GM12872 (cell line): ENCODE results near the gene SPATA12.

ENCODE experiments used
- TF ChIP-seq, protein P1 (sequence below): IDR thresholded peaks from 3 replicates; pipeline ENCODE4 v1.5.1; 2011; ENCODE audit warnings: low read depth, mild to moderate bottlenecking, low read length, moderate library complexity; ENCODE audit not compliant: insufficient read depth

The SPATA12 gene

DNA sequence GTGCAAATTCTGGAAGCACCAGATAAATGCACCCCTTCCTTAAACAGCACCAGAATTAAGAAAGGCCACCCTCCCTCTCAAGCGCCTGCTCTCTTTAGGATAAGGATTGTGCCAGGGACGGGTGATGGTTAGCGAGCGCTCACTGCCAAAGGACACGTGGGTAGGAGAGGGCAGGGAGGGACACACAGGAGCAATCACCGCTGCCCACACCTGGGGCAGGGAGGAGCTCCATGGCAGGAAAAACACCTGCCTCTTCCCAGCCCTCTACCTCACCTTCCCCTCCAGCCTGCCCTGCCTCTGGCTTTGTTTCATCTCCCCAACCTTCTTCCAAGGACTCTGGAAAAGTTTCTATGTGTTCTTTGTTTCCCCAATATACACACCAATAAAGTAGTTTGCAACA is 7.3 kb upstream of the SPATA12 start:
- TF ChIP-seq, protein P1, sequence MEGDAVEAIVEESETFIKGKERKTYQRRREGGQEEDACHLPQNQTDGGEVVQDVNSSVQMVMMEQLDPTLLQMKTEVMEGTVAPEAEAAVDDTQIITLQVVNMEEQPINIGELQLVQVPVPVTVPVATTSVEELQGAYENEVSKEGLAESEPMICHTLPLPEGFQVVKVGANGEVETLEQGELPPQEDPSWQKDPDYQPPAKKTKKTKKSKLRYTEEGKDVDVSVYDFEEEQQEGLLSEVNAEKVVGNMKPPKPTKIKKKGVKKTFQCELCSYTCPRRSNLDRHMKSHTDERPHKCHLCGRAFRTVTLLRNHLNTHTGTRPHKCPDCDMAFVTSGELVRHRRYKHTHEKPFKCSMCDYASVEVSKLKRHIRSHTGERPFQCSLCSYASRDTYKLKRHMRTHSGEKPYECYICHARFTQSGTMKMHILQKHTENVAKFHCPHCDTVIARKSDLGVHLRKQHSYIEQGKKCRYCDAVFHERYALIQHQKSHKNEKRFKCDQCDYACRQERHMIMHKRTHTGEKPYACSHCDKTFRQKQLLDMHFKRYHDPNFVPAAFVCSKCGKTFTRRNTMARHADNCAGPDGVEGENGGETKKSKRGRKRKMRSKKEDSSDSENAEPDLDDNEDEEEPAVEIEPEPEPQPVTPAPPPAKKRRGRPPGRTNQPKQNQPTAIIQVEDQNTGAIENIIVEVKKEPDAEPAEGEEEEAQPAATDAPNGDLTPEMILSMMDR, result no peak

DNA sequence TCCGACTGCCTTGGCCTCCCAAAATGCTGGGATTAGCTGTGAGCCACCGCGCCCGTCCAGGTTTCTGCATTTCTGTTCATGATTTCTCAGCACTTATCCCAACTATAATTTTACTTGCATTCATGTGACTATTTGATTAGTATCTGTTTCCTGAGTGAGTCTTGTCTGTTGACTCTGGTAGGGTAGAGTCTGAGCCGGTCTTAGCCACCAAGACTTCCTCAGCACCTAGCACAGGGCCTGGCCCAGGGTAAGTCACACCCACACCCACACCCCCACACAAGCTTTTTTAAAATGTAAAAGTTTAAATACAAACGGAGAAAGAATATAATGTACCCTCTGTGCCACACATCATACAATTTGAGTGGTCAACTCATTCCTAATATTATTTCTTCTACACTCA is 3.1 kb upstream of the SPATA12 start:
- TF ChIP-seq, protein P1, result no peak

DNA sequence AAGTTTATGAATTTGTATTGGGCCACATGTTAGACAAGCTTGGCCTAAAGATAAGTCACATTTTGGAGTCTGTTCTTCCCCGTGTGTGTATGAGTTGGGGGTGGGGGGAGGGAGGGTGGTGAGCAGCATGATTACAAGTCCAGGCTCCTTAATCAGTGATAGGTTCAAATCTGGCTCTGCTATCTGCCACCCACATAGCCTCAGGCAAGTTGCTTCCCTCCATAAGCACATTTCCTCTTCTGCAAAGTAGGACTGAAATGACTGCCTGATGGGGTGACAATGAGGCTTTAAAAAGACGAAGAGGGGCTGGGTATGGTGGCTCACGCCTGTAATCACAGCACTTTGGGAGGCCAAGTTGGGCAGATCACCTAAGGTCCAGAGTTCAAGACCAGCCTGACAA is 1.1 kb upstream of the SPATA12 start:
- TF ChIP-seq, protein P1, result no peak

DNA sequence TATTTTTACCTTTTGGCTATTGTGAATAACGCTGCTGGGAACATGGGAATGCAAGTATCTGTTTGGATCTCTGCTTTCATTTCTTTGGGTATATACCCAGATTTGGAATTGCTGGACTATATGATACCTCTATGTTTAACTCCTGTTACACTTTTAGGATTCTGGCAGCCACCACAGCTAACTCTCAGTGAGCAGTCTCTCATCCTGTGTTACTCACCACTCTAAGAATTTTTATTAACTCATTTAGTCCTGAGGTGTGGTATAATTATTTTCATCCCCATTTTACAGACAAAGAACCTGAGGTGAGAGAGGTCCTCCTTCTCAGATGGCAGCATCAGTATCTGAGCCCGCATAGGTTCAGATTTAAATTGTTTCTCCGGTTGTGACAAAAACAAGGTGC is 1.1 kb downstream of the SPATA12 start:
- TF ChIP-seq, protein P1, result no peak

DNA sequence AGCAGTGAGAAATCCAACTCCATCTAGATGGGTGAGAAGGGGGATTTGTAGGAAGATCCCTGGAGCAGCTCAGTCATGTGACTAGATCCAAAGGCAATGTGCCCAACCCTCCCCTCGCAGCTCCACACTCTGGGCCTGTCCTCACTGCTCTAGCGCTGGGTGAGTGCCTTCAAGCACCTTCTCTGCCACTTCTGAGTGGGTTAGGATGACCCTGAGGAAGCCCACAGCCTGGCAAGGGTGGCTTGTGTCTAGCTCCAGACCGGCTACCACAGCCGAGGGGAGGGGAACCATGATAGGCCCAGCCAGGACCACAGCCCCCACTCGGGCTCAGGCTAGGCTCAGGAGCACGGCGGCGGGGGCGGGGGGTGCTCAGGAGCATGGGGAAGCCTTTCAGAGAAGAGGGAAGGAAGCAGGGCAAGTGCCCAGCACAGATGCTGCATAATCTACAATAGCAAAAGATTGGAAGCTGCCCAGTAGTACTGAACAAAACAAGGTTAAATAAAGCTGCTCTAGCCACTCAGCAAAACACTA is 1.7 kb downstream of the SPATA12 start:
- TF ChIP-seq, protein P1, result no peak

DNA sequence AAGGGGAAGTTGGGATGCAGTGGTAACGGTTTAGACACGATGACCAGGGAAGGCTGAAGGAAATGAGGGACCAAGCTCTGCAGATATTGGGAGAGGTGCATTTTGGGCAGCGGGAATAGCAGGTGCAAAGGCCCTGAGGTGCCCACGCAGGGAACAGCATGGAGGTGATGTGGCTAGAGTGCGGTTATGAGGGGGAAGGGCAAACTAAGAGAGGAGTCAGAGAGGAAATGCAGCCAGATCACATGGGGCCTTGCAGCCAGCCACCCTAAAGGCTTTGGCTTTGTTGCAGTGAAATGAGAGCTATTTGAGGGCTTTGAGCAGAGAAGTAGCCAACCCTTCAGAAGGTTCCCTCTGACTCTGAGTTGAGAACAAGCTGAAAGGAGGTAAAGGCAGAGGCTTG is 2.6 kb downstream of the SPATA12 start:
- TF ChIP-seq, protein P1, result no peak

DNA sequence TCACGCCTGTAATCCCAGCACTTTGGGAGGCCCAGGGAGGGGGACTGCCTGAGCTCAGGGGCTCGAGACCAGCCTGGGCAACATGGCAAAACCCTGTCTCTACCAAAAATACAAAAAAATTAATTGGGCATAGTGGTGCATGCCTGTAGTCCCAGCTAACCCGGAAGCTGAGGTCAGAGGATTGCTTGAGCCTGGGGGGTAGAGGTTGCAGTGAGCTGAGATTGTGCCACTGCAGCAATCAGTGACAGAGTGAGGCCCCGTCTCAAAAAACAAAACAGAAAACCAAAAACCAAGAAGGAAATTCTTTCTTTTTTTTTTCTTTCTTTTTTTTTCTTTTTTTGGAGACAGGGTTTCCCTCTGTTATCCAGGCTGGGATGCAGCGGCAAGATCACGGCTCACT is 3.5 kb downstream of the SPATA12 start:
- TF ChIP-seq, protein P1, result no peak
